Activated CD8-positive, alpha-beta T cell treated with anti-CD3 and anti-CD28 coated beads for 36 hours (primary cell): ENCODE measurements around the gene ANKRD63. TPM values are rescaled to one million over a fixed set of nuclear protein-coding genes. Genes with fewer than 3 reads are reported as not detected.

Source experiments
- ATAC-seq: fragments of 200-7000 bp; cut with Tn5 transposase; one replicate; pipeline ENCODE4 v1.10.0; 2021; ENCODE audit warnings: mild to moderate bottlenecking, moderate library complexity
- CTCF ChIA-PET: fragments of 350-600 bp; sonication (Branson Sonifier 250); formaldehyde crosslinking; loops from one replicate; lab custom pipeline; 2021; ENCODE audit warnings: antibody characterized with exemption; lab: Charles Lee
- POLR2A ChIA-PET: fragments of 350-600 bp; sonication (Branson Sonifier 250); formaldehyde crosslinking; loops from one replicate; lab custom pipeline; 2021; ENCODE audit warnings: antibody characterized with exemption; lab: Charles Lee
- DNase-seq: peaks from one replicate; pipeline ENCODE4 v3.0.0-alpha.2; 2020
- H3K27ac Mint-ChIP-seq: one replicate; pipeline ENCODE4 v1.8.0; 2021; ENCODE audit warnings: mild to moderate bottlenecking, mixed read lengths
- H3K27me3 Mint-ChIP-seq: one replicate; pipeline ENCODE4 v1.8.0; 2021; ENCODE audit warnings: mixed read lengths
- H3K36me3 Mint-ChIP-seq: one replicate; pipeline ENCODE4 v1.8.0; 2021; ENCODE audit warnings: low read depth, mixed read lengths
- H3K4me1 Mint-ChIP-seq: one replicate; pipeline ENCODE4 v1.8.0; 2021; ENCODE audit warnings: low read depth, mixed read lengths
- H3K4me3 Mint-ChIP-seq: one replicate; pipeline ENCODE4 v1.8.0; 2021; ENCODE audit warnings: mild to moderate bottlenecking, moderate library complexity, mixed read lengths
- H3K9me3 Mint-ChIP-seq: one replicate; pipeline ENCODE4 v1.8.0; 2021; ENCODE audit warnings: mixed read lengths
- intact Hi-C: fragments of 100-400 bp; cut with micrococcal nuclease; formaldehyde crosslinking; loops from one replicate; pipeline ENCODE4 v1.10.0; 2022
- total RNA-seq, 2 experiments: library from RNA; stranded (reverse); gene quantifications; one replicate each; pipeline ENCODE4 v1.2.3, GENCODE V29; 2021
- TF ChIP-seq, protein P1 (sequence below): fragments of 200-600 bp; IDR thresholded peaks from one replicate; pipeline ENCODE4 v1.8.0; 2022; ENCODE audit warnings: antibody characterized with exemption, mild to moderate bottlenecking

ANKRD63 gene
- total RNA-seq, 2 experiments from 2014 or later, result not detected

DNA sequence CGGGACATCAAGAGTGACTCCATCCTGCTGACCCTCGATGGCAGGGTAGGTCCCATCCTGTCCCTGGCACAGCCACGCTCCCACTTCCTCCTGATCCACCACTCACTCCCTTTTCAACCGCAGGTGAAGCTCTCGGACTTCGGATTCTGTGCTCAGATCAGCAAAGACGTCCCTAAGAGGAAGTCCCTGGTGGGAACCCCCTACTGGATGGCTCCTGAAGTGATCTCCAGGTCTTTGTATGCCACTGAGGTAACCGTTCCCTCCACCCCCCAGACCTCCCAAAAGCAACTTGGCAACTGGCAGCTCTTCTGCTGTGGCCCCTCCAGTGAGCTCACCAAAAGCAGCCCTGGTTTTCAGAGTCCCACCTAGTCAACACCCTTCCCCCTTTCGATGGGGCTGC is 9.4 kb downstream of the ANKRD63 start:
- Mint-ChIP-seq H3K36me3 (no peaks in the 10 kb centered on the region), H3K9me3 (no peaks in the 10 kb centered on the region), H3K27ac (no peak overlapping the region), H3K27me3 (peaks cover 5% of the 10 kb centered on the region), H3K4me1 (no peaks in the 10 kb centered on the region), H3K4me3 (no peak overlapping the region)
- POLR2A ChIA-PET, result interaction anchor here (0.7 to 2.1 kb wide), 2 partner anchors 34 to 234 kb away, joined by 3 to 9 read pairs; partner anchors contain the start of genes PAK6 and SRP14
- ATAC-seq, result no peak
- intact Hi-C loops, result no loop called here
- CTCF ChIA-PET, result interaction anchor here (0.6 to 14.6 kb wide), 46 partner anchors 11 to 488 kb away, joined by 3 to 595 read pairs (median 6); partner anchors contain the start of genes ANKRD63, BMF, BUB1B and CCDC9B
- no peak for DNase-seq
- TF ChIP-seq, protein P1, sequence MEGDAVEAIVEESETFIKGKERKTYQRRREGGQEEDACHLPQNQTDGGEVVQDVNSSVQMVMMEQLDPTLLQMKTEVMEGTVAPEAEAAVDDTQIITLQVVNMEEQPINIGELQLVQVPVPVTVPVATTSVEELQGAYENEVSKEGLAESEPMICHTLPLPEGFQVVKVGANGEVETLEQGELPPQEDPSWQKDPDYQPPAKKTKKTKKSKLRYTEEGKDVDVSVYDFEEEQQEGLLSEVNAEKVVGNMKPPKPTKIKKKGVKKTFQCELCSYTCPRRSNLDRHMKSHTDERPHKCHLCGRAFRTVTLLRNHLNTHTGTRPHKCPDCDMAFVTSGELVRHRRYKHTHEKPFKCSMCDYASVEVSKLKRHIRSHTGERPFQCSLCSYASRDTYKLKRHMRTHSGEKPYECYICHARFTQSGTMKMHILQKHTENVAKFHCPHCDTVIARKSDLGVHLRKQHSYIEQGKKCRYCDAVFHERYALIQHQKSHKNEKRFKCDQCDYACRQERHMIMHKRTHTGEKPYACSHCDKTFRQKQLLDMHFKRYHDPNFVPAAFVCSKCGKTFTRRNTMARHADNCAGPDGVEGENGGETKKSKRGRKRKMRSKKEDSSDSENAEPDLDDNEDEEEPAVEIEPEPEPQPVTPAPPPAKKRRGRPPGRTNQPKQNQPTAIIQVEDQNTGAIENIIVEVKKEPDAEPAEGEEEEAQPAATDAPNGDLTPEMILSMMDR, result no peak

DNA sequence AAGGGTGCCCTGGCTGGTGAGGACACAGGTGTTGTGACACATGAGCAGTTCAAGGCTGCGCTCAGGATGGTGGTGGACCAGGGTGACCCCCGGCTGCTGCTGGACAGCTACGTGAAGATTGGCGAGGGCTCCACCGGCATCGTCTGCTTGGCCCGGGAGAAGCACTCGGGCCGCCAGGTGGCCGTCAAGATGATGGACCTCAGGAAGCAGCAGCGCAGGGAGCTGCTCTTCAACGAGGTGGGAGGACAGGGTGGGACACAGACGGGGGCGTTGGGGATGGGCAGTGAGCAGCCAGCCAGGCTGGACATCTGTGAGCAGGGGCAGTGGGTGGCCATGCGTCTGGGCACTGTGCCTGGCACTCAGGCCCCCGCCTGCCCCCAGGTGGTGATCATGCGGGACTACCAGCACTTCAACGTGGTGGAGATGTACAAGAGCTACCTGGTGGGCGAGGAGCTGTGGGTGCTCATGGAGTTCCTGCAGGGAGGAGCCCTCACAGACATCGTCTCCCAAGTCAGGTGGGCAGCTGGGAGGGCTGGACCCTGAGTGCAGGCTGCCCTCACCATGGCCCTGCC is 10.3 kb downstream of the ANKRD63 start:
- Mint-ChIP-seq H3K9me3 (no peaks in the 10 kb centered on the region), H3K27ac (no peak overlapping the region), H3K4me1 (no peaks in the 10 kb centered on the region), H3K36me3 (no peaks in the 10 kb centered on the region), H3K27me3 (peaks cover 1% of the 10 kb centered on the region), H3K4me3 (no peak overlapping the region)
- CTCF ChIA-PET, result interaction anchor here (1.1 to 14.6 kb wide), 19 partner anchors 11 to 235 kb away, joined by 3 to 595 read pairs (median 35); partner anchors contain the start of genes ANKRD63, CCDC9B, INAFM2 and PAK6
- DNase-seq, result peak; percentile 28
- no peak for ATAC-seq
- TF ChIP-seq, protein P1, result no peak
- POLR2A ChIA-PET, result interaction anchor here (1.7 kb wide), 1 partner anchor 233 kb away, joined by 4 read pairs; the partner anchor contains the start of gene SRP14
- intact Hi-C loops, result no loop called here

DNA sequence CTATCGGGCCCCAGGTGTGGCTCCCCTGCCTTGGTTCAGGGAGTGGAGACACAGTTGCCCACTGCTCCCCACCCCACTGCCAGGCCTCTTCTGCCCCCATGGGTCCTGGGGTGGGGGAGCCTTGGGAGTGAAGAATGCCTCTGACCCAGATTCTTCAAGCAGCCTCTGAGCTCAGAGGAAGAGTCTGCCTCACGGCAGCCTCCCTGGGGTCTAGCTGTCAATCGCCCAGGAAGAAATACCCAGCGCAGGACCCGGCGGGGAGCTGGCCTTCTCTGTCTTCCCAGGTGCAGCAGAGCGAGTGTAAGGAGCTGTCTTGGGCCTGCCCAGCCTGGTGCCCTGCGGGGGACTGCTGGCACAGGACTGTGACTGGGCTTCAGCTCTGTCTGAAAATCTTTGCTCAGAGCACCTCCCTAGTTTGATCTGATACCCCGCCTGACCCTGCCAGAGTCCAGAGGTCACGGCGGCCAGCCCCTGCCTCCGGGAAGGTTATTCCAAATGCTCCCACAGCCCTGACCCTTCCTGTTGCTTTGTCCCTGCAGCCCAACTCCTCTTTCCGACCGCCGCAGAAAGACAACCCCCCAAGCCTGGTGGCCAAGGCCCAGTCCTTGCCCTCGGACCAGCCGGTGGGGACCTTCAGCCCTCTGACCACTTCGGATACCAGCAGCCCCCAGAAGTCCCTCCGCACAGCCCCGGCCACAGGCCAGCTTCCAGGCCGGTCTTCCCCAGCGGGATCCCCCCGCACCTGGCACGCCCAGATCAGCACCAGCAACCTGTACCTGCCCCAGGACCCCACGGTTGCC is 11.0 kb downstream of the ANKRD63 start:
- Mint-ChIP-seq H3K36me3 (no peaks in the 10 kb centered on the region), H3K4me1 (no peaks in the 10 kb centered on the region), H3K4me3 (no peak overlapping the region), H3K27me3 (no peaks in the 10 kb centered on the region), H3K27ac (no peak overlapping the region), H3K9me3 (no peaks in the 10 kb centered on the region)
- DNase-seq (no peak), ATAC-seq (no peak)
- POLR2A ChIA-PET, result interaction anchor here (1.7 kb wide), 1 partner anchor 232 kb away, joined by 4 read pairs; the partner anchor contains the start of gene SRP14
- intact Hi-C loops, result no loop called here
- TF ChIP-seq, protein P1, result no peak
- CTCF ChIA-PET, result interaction anchor here (1.2 to 14.6 kb wide), 10 partner anchors 8 to 234 kb away, joined by 3 to 595 read pairs (median 48); partner anchors contain the start of genes CCDC9B, INAFM2, PAK6 and PLCB2

DNA sequence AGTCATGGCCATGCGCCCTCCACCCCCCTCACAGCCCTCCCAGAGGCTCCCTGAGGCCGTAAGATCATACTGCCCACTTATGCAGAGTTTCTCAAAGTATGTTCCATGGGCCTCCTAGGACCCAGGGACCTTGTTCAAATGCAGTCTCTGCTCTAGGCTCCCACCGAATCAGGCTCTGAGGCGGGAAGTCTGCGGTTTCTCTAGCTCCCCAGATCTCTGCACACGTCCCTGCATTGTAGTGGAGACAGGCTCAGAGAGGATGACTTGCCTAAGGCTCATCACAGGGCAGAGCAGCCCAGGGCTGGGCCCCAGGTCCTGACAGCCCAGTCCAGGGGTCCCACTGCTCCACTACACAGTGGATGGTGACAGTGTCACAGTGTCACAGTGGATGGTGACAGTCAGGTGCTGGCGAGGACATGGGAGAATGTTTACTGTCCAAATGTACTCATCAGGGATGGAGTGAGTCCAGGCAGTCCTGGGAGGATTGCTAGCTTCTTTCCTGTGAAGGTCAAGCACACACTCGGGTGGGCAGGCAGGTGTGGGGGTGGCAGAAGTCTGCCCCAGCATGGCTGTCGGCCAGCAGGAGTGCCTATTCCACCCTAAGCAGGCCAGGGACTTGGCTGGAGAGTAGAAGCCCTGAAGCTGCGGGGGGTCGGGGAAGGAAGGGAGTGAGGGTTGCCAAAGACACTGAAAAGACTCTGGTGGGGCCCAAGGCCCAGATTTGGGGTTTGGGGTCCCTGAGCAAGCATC is 12.4 kb downstream of the ANKRD63 start:
- POLR2A ChIA-PET, result no interaction called here

More for the DNA sequence above, 12.4 kb downstream of the ANKRD63 start:
- no peak for ATAC-seq
- CTCF ChIA-PET, result interaction anchor here (1.2 to 14.6 kb wide), 5 partner anchors 9 to 225 kb away, joined by 3 to 595 read pairs (median 17); partner anchors contain the start of genes INAFM2, PAK6 and PLCB2
- intact Hi-C loops, result no loop called here
- DNase-seq, result no peak
- Mint-ChIP-seq H3K36me3 (no peaks in the 10 kb centered on the region), H3K4me1 (no peaks in the 10 kb centered on the region), H3K27ac (no peak overlapping the region), H3K4me3 (no peak overlapping the region), H3K9me3 (no peaks in the 10 kb centered on the region), H3K27me3 (no peaks in the 10 kb centered on the region)
- TF ChIP-seq, protein P1, result no peak
